Measurements from ENCODE around the gene HJURP.

HJURP gene

GRCh38 chr2:233847248-233847898 lies 7.0 kb downstream of the HJURP start:
- DNase-seq = no peak

DNA sequence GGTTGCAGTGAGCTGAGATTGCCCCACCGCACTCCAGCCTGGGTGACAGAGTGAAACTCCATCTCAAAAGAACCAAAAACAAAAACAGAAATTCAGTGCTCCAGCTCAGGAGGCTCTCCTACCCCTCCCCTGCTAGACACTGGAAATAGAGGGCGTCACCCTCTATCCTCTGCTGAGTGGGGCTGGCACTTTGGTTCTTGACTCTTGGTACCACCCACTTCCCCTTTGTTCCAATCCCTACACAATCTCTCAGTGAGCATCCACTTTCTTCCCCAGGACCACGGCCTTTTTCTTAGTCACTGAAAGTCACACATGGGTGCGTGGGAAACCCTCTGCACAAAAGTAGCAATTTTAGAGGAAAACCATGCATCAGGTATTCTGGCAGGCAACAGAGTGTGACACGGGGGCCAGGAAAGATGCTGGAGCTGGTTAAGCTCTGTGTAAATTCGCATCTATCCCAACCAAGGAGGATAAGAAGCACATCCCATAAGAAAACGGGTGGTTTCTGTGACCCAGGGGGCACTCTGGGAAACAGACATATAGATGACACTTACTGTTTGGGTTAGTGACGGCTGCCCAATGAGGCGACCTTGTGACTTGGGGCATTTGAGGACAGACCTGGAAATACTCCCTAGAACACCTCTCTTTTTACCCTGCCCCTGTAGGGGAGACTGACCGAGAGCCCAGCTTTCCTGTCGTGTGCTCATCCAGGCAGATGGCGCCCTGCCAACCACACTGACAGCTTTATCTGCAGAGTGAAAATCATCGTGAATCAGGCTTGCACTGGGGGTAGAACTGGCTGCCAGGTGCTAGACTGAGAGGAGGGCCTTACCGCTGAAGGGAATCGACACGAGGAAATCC lies 7.7 kb downstream of the HJURP start:
- no peak for DNase-seq

DNA sequence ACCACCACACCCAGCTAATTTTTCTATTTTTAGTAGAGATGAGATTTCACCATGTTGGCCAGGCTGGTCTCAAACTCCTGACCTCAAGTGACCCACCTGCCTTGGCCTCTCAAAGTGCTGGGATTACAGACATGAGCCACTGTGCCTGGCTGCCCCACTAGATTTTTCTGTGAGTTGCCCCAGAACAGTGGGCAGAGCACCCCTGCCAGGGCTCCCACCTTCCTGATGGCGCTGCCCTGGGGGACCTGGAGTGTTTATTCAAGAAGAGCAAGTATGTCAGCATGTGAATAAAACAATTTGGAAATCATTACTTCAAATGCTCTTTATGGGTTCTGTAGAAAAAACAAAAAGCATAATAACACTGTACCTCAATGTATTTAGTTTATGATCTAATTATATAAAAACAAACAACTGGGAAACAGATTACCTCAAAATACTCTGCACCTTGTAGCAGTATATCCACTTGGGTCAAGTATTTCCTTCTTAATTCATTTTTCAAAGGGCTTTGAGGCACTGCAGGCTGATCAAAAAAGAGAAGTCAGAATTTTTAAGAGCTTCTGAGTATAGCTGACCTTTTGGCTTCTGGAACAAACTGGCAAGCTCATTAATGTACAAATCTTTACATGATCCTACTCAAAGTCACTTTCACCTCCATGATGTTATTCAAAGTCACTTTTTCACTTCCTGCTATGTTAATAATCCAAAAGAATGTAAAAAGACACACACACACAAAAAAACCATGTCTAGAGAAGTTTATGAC lies 8.9 kb downstream of the HJURP start:
- no peak for DNase-seq

DNA sequence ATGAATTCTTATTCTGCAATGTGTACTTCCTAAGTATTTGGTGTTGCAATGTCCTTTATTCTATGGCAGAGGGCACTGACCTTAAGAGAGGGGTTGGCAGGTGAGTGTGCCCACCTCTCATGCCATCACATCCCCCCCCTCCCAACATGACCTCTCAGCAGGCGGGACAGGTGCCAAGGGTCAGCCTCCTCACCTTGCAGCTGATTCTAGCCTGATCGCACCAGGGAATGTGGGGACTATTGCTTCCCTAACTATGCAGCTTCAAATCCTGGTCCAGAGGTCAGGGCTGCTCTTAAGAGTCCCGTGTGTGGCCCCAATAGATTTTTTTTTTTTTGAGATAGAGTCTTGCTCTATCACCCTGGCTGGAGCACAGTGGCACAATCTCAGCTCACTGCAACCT lies 9.5 kb downstream of the HJURP start:
- no peak for DNase-seq

GRCh38 chr2:233844064-233844807 lies 10.1 kb downstream of the HJURP start:
- DNase-seq = no peak

DNA sequence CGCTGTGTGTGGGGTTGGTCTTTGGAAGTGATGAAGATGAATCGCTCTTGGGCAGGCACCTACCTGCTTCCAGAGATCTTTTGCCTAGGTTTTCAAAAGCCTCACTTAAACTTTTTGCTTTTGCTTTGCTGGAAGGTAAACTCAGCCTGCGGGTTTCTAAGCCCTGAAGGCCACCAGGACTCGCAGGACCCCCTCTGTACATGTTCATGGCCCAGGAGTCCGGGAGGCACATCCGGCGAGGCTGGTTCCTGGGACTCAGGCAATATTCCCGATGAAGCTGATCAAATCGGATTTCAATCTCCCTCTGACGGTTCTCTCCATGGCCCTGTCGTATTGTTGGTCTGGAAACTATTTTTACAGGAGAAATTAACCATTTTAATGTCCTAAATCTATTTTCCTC lies 13.2 kb downstream of the HJURP start:
- DNase-seq = no peak

- DNase-seq = no peak
Observed at GRCh38 chr2:233840520-233840919, 13.8 kb downstream of the HJURP start.

DNA sequence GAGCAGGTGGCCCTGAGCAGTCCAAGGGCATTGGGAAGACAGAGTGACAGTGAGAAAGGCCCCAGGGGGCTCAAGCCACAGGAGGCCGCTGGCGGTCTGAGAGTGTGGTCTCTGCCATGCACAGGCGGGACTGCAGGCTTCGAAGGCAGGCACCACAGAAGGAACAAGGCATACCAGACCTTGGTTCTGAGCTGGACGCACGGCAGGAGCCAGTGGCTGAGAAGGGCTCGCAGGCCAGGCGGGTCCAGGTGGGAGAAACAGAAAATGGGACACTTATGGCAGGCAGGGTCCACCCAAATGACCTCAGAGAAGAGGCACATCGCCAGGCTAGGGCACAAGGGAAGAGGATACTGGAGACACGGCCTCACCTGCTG lies 14.9 kb downstream of the HJURP start:
- DNase-seq = no peak

DNA sequence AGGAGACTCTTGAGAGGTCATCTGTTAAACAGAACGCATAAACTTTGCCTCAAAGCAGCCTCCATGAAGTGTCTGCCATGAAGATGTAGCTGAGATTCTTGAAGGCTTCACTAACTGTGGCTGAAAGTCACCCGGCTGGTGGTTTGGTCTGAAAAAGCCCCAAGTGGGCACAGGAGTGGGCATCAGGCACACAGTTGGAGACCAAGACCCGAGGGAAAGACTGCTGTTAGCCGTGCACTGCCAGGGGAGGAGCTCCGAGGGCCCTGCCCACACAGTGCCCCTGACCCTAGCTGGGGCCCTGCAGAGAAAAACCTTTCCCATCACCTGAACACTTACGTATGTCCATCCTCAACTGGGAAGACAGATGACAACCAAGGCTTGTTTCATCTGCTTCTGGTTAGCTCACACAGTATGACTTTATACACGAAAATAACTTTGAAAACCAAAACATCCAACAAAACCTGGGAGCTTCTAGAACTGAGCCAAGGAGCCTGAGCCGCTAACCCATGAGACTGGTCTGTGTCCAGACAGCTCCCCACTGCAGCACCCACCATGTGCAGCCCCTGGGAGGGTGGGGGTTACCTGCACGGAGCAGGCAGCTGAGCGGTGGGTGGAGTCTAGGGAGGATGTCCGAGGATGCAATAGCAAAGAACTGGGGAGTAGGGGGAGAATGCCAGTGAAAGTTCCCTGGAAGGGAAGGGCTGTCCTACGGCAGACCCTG lies 15.4 kb downstream of the HJURP start:
- DNase-seq = no peak

DNA sequence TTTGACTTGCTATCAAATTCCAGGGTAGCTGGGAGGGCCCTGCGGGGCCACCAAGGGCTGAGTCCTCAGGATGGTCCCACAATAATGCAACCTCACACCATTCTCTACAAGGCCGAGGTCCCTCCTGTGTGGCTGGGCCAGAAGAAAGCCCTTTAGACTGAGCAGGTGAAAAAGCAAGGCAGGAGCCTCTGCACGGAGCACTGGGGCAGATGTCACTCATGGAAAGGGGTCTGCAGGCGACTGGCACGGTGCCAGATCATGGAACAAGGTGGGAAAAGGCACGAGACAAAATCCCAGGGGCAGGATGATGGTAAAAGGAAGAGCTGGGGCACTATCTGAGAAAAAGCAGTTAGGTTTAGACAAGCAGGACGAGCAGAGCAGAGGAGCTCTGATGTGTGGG lies 16.1 kb downstream of the HJURP start:
- DNase-seq = no peak

DNA sequence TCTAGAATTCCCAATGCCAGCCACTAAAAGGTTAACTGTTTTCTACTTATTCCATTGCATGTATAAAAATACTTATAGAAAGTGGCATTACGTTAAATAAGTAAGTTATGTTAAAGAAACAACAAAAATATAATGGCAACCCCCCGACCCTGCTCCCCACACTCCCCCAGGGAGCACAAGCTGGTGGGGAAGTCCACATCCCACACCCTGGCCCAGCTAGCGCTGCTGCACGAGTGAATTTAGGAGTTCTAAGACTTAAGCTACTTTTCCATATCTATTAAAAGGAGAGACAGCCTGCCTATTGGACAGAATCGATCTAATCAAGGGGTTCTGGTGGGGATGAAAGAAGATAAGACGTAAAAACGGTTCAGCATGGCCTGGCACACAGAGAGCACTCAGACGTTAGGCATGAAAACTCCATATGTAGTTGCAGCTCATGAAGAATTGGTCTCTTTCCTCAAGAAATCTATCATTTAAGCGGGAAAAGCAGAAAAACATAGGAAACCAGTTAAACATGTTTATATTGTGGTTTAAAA lies 16.6 kb downstream of the HJURP start:
- no peak for DNase-seq

DNA sequence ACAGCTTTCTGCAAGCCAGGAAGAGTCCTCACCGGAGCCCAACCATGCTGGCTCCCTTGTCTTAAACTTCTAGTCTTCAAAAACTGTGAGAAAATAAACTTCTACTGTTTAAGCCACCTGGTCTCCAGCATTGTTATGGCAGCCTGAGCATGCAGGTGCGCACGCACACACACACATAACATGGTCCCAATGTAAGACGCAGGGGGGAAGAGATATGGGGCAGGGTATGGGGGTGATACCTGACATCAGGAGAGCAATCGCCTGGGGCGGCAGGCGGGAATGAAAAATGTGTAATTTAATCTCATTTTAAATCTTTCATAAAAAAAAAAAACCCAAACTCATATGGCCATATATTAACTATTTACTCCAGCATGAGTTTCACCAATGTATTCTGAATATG lies 18.0 kb downstream of the HJURP start:
- DNase-seq = no peak

DNA sequence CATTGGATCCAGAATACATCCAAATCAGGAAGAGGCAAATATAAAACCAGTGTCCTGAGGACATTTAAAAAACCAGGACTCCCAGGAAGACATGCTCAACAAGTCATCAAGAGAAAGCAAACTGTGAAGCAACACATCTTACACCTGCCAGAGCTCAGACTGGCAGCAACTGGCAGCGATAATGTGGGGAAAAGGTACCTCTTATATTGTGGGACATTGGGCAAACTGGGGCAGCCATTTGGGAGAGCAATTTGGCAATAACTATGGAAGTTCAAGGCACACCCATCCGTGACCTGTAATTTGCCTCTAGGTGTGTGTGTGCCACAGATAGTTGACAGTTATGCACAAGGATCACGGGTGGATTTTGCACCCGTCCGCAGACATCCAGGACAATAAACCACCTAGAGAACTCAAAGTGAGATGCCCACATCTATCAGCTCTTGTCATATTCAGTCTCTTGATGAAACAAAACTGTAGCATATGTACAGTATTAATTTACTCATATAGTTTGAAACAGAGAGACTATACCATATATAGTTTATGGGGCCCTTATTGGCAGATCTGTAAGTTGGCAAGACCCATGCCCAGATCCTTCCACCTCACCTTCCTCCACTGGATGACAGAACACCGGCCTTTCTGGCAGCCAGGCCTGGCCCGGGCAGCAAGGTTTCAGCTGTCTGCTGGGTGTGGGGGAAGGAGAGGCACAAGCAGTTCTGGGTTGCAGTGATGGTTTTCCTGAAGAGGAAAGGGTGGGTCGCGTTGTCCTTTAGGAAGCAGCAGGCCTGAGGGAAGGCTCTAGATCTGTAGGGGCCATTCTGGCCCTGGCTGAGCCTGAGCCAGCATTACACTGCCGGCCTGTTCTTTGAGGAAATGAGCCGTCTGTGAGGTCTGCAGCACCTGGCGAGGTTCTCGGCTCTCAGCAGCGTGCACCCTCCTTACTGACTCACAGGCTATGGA lies 18.8 kb downstream of the HJURP start:
- DNase-seq = no peak

GRCh38 chr2:233833345-233833744 lies 21.0 kb downstream of the HJURP start:
- DNase-seq = no peak

DNA sequence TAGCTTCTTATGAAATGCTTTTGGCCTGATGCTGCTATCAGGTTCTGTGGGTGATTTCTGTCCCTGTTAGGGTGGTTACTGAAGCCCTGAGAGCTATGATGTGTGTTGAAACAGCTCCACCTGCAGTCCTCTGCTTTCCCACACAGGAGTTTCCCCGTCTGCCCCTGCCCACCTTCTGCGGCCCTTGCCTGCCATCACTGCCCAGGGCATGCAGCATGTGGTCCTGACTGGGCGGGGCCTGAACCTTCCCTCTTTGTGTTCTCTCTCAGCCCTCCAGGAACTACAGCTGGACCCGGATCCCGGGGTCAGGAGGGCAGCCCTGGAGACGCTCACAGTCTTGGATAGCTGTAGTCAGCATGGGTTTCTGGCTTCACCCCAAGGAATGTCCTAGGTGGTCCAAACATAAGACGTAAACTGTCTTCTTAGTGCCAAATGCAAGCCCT lies 21.4 kb downstream of the HJURP start:
- DNase-seq = no peak

DNA sequence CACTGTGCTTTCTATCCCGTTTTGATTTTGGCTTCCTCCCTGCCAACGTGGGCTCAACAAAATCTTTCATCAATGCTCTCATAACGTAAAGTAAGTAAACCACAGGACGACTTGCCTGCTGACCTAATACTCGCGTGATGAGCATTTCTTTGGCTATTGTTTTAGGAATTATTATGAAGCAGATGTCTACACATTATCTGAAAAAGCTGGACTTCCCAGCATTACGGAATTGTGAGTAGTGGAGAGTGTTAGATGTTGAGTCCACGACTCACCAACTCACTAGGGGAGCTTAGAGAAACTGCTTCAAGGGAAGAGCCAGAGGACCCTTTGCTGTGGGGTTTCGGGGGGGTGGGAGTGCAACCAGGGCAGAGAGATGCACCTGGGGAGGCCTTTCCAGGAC lies 21.9 kb downstream of the HJURP start:
- DNase-seq = no peak

DNA sequence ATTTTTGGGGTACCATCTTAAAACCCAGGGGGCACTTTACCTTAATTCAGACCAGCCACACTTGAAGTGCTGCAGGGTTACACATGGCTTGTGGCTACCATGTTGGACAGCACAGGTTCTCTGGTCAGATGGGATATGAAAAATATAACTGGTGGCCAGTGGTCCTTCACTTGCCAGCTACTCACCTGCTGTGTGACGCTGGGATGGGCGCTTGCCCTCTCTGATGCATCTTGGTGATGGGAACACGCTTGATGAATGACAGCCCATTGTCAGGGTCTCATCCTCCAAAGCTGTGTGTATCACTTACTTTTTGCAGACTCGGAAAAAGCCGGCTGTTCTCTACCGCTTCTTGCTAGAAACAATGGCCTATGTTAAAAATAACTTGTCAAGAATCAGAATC lies 22.5 kb downstream of the HJURP start:
- DNase-seq = no peak

- no peak for DNase-seq
Observed at GRCh38 chr2:233831011-233831721, 23.2 kb downstream of the HJURP start.

- no peak for DNase-seq
Observed at GRCh38 chr2:233830111-233830802, 24.1 kb downstream of the HJURP start.

Measured in DMS79 (cell line).